BLaER1 (cell line): ENCODE measurements around the gene NDUFA5.

Experiments
- H3K27ac ChIP-seq: shearing (Covaris generic); formaldehyde crosslinking; 2 replicates; pipeline ENCODE4 v1.8.1; 2022
- H3K27me3 ChIP-seq: shearing (Covaris generic); formaldehyde crosslinking; 2 replicates; pipeline ENCODE4 v1.8.1; 2022
- H3K36me3 ChIP-seq: shearing (Covaris generic); formaldehyde crosslinking; 2 replicates; pipeline ENCODE4 v1.8.1; 2022
- H3K4me1 ChIP-seq: shearing (Covaris generic); formaldehyde crosslinking; 2 replicates; pipeline ENCODE4 v1.8.1; 2022
- H3K4me2 ChIP-seq: shearing (Covaris generic); formaldehyde crosslinking; 2 replicates; pipeline ENCODE4 v1.8.1; 2022
- H3K4me3 ChIP-seq: shearing (Covaris generic); formaldehyde crosslinking; 2 replicates; pipeline ENCODE4 v1.8.1; 2022
- H3K9ac ChIP-seq: shearing (Covaris generic); formaldehyde crosslinking; 2 replicates; pipeline ENCODE4 v1.8.1; 2022
- H3K9me3 ChIP-seq: shearing (Covaris generic); formaldehyde crosslinking; 2 replicates; pipeline ENCODE4 v1.8.1; 2022
- H4K20me1 ChIP-seq: shearing (Covaris generic); formaldehyde crosslinking; 2 replicates; pipeline ENCODE4 v1.8.1; 2022
- Cebpa-rat ChIP-seq: shearing (Covaris generic); IDR thresholded peaks from 2 replicates; pipeline ENCODE4 v1.8.1; 2022

The NDUFA5 gene

DNA sequence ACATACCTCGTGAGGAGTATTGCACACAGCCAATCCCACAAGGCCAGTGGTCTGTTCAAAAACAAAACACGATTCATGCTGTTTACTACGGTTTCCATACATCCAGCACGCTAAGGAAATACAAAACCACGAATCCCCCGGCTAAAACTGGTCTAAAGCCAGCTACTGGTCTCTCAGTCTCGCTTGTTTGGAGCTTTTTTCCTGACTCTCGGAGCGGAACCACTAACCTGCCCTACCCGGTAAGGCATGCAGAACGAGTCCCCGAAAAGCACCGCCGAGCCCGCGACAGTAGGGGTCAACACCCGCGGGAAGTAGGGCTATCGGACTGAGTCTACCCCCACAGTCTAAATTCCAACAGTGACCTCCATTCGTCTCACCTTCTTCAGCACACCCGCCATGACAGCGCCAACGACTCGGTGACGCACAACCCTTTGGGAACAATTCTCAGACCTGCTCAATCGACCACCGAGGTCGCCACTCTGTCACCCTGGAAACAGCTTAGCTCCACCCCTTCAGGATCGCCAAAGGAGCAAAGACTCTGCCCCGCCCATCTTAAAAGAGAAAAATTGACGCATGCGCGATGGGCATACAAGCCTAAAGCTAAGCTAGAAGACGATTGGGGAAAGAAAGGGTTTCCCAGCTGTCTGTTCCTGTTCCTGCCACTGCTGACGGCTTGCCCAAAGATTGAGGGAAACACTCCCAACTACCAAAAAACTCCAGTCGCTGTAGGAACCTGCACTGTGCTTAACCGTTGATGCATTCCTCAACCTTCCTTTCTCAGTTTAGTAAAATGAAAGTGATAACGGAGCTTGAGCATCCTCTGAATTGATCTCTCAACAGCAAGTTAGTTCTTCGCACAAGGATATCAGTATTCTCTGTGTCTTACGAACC is at the start of gene NDUFA5:
TSS of gene NDUFA5 (minus strand) at position 421 of the 891 bp plus-strand sequence. CDS start at position 398, 23 bp downstream.
- Histone ChIP-seq H3K27me3 (no peaks in the 10 kb centered on the region), H3K4me2 (peak within 1 kb of the TSS; percentile 76), H4K20me1 (peaks cover 21% of the 10 kb centered on the region), H3K27ac (peak within 1 kb of the TSS; percentile 87), H3K9me3 (no peaks in the 10 kb centered on the region), H3K4me3 (peak within 1 kb of the TSS; percentile 81), H3K4me1 (peaks cover 30% of the 10 kb centered on the region), H3K36me3 (peaks cover 28% of the 10 kb centered on the region), H3K9ac (peak within 1 kb of the TSS; percentile 87)
- no peak for TF ChIP-seq Cebpa-rat

DNA sequence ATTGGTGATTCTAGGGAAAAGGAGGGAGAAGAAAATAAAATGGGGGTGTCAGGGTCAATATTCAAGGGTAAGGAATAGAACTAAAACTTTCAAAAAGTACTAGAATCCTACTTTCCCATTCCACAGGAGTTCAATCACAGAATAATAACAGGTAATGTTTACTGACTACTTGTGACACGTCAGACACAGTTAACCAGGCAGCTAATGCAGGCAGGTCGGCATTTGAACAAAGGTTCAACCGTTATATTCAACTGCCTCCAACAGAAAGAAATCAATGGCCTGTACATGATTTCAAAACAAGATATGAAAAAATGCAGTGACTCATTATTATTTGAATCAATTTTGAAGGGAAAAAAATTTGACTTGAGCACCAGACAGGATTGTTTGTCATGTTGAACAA is 47.1 kb upstream of the NDUFA5 start:
- Histone ChIP-seq H3K27me3 (no peaks in the 10 kb centered on the region), H3K27ac (no peak overlapping the region)

DNA sequence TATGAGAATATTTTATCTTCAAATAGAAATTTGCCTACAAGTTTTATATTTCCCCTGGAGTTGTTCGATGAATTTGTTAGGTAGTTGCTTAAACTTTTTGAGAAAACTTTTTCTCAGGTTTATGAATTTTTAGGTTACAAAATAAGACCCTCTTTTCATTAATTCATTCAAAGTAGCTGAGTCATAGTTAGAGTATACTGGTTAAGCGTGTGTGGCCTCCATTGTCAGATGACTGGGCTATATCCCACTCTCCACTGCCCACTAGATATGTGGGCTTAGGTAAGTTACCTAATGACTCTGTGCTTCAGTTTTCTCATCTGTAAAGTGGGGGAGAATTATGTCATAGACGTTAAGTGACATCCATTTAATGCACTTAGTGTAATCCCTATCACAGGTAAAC is 45.0 kb upstream of the NDUFA5 start:
- no peaks in the 10 kb centered on the region for H3K36me3 ChIP-seq

More for the DNA sequence above, 47.1 kb upstream of the NDUFA5 start:
- no peak for TF ChIP-seq Cebpa-rat
- Histone ChIP-seq H4K20me1 (no peaks in the 10 kb centered on the region), H3K9ac (no peak overlapping the region), H3K9me3 (no peaks in the 10 kb centered on the region), H3K36me3 (no peaks in the 10 kb centered on the region), H3K4me2 (no peak overlapping the region), H3K4me3 (no peak overlapping the region), H3K4me1 (no peaks in the 10 kb centered on the region)

DNA sequence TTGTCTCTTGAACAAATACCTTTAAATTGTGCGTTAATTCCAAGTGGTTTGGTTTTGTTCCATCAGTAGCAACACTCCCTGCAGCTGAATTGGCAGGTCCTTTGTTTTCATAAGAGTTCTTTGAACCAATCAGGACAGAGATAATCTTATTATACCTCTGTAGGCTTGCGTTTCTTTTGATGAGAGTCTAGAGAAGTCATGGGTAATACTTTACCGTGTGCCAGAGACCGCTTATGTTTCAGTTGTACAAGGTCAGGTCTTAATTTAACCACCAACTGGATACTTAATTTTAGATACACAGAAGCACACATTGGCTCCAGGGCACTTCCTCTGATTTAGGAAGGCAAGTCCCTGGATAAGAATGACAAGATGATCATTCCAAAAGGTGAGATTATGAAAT is 43.9 kb upstream of the NDUFA5 start, which contains the start of gene ASB15:
TSS of gene ASB15 (plus strand) at position 292 of the 400 bp plus-strand sequence. CDS start 12,682 bp downstream, outside the sequence.
- no peak within 1 kb of the TSS for H3K4me2 ChIP-seq
- TF ChIP-seq Cebpa-rat, result no peak
- H3K9me3 ChIP-seq, result no peaks in the 10 kb centered on the region
- H3K27ac ChIP-seq, result no peak within 1 kb of the TSS
- no peaks in the 10 kb centered on the region for H3K36me3 ChIP-seq
- H3K4me1 ChIP-seq, result no peaks in the 10 kb centered on the region
- H3K4me3 ChIP-seq, result no peak within 1 kb of the TSS
- no peaks in the 10 kb centered on the region for H3K27me3 ChIP-seq
- no peak within 1 kb of the TSS for H3K9ac ChIP-seq
- H4K20me1 ChIP-seq, result no peaks in the 10 kb centered on the region

More for the DNA sequence above, 45.0 kb upstream of the NDUFA5 start:
- no peaks in the 10 kb centered on the region for H3K27me3 ChIP-seq
- H3K9me3 ChIP-seq, result no peaks in the 10 kb centered on the region
- no peak overlapping the region for H3K4me3 ChIP-seq
- no peaks in the 10 kb centered on the region for H4K20me1 ChIP-seq
- H3K27ac ChIP-seq, result no peak overlapping the region
- no peaks in the 10 kb centered on the region for H3K4me1 ChIP-seq
- no peak overlapping the region for H3K9ac ChIP-seq
- H3K4me2 ChIP-seq, result no peak overlapping the region
- TF ChIP-seq Cebpa-rat, result no peak

DNA sequence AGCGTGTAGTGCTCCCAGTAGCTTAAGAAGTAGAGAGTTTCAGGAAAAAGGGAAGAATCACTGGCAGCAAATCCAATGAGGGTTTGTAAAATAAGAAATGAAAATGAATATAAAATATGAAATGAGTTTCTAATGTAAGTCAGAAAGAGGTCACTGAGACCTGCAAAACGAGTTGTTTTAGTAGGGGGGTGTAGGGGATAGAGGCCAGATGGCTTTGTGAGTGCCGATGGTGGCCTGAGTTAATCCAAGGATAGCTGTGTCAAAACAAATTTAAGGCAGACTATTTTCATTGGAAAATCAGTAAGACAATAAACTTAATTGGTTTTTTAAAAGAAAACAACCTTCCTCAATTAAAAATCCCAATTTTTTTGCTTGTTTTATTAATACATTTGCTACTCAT is 43.3 kb upstream of the NDUFA5 start:
- H3K27me3 ChIP-seq, result no peaks in the 10 kb centered on the region
- TF ChIP-seq Cebpa-rat, result no peak

DNA sequence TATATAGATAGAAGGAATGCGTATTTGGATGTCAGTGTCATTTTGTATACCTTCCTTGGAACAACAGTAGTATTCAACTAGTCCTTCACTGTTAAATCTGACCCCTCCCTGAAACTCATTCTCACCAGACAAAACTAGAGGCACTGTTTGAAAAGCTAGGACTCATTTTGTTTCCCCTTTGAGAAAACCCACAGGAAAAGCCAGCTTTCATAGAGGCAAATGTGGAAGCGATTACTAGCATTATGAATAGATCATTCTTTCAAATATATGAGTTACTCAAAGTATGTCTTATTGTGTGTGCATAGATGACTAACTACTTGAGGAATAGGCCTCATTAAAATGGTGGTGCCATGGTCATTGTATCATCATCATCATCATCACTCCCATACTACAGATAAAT is 42.1 kb upstream of the NDUFA5 start:
- H3K36me3 ChIP-seq, result no peaks in the 10 kb centered on the region
- H3K4me2 ChIP-seq, result no peak overlapping the region
- no peaks in the 10 kb centered on the region for H3K9me3 ChIP-seq
- no peaks in the 10 kb centered on the region for H3K4me1 ChIP-seq
- H3K27me3 ChIP-seq, result no peaks in the 10 kb centered on the region
- H4K20me1 ChIP-seq, result no peaks in the 10 kb centered on the region
- no peak for TF ChIP-seq Cebpa-rat
- no peak overlapping the region for H3K9ac ChIP-seq
- H3K27ac ChIP-seq, result no peak overlapping the region
- no peak overlapping the region for H3K4me3 ChIP-seq

More for the DNA sequence above, 43.3 kb upstream of the NDUFA5 start:
- Histone ChIP-seq H3K27ac (no peak overlapping the region), H3K36me3 (no peaks in the 10 kb centered on the region), H3K4me2 (no peak overlapping the region), H4K20me1 (no peaks in the 10 kb centered on the region), H3K4me3 (no peak overlapping the region), H3K9me3 (no peaks in the 10 kb centered on the region), H3K9ac (no peak overlapping the region), H3K4me1 (no peaks in the 10 kb centered on the region)

DNA sequence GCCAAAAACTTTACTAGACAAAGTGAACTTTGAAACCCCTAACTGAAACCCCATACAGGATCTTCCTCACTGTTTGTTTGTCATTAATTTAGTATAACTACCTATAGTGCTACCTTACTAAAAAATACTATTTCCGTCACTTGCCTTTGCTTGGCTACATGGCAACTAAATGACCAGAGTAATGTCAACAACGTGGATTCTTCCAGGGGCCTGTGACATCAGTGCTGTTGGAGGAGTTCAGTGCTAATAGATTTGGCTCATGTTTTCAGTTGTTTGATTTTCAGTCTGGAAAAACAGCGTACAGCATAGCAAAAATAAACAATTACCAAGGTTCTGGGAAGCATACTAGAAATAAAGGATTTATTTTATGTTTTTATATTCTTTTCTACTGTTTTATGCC is 41.0 kb upstream of the NDUFA5 start:
- Histone ChIP-seq H3K9ac (no peak overlapping the region), H3K9me3 (no peaks in the 10 kb centered on the region), H3K27ac (no peak overlapping the region), H3K4me3 (no peak overlapping the region), H4K20me1 (no peaks in the 10 kb centered on the region), H3K4me2 (no peak overlapping the region), H3K27me3 (no peaks in the 10 kb centered on the region), H3K36me3 (no peaks in the 10 kb centered on the region), H3K4me1 (no peaks in the 10 kb centered on the region)
- no peak for TF ChIP-seq Cebpa-rat

DNA sequence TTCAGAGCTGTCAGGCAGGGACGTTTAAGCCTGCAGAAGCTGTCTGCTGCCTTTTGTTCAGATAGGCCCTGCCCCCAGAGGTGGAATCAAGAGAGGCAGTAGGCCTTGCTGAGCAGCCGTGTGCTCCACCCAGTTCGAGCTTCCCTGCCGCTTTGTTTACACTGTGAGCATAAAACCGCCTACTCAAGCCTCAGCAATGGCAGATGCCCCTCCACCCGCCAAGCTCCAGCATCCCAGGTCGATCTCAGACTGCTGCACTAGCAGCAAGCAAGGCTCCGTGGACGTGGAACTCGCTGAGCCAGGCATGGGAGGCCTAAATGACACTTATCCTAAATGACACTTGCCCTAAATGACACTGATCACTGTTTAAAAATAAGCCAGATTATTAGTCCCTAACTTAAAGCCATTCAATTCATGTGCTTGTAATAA is 37.2 kb upstream of the NDUFA5 start:
- Histone ChIP-seq H4K20me1 (no peaks in the 10 kb centered on the region), H3K27me3 (no peaks in the 10 kb centered on the region), H3K9ac (no peak overlapping the region), H3K36me3 (no peaks in the 10 kb centered on the region), H3K4me3 (no peak overlapping the region), H3K9me3 (no peaks in the 10 kb centered on the region), H3K4me2 (no peak overlapping the region), H3K27ac (no peak overlapping the region), H3K4me1 (no peaks in the 10 kb centered on the region)
- no peak for TF ChIP-seq Cebpa-rat

DNA sequence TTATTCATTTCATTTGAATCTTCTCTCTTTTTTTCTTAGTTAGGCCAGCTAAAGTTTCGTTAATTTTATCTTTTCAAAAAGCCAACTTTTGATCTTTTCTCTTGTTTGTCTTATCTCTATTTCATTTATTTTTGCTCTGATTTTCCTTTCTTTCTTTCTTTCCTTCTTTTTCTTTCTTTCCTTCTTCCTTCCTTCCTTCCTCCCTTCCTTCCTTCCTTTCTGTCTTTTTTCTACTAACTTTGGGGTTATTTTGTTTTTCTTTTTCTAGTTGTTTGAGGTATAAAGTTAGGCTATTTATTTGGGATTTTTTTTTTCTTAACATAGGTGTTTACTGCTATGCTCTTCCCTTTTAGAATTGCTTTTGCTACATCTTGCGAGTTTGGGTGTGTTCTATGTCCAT is 30.8 kb upstream of the NDUFA5 start:
- no peaks in the 10 kb centered on the region for H3K36me3 ChIP-seq
- no peak overlapping the region for H3K4me3 ChIP-seq
- no peaks in the 10 kb centered on the region for H3K9me3 ChIP-seq
- H4K20me1 ChIP-seq, result no peaks in the 10 kb centered on the region
- TF ChIP-seq Cebpa-rat, result no peak
- no peaks in the 10 kb centered on the region for H3K4me1 ChIP-seq
- H3K27ac ChIP-seq, result no peak overlapping the region
- H3K27me3 ChIP-seq, result no peaks in the 10 kb centered on the region
- no peak overlapping the region for H3K9ac ChIP-seq
- no peak overlapping the region for H3K4me2 ChIP-seq

DNA sequence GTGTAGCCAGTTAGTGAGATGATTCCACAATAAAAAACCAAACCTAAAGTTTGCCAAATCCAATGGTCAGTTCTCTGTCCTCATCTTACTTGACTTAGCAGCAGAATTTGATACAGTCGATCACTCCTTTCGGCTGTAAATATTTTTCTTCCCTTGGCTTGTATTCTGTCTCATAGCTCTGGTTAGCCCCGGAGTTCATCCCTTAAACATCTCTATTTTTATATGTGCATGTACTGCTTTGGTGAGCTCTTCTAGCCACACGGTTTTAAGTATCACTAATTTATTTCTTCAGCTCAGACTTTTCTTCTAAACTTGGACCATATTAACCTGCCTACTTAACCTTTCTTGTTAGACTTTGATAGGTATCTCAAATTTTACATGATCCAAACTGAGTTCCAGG is 26.2 kb upstream of the NDUFA5 start:
- no peak overlapping the region for H3K4me3 ChIP-seq
- H3K27ac ChIP-seq, result no peak overlapping the region
- H3K4me2 ChIP-seq, result no peak overlapping the region
- H3K9me3 ChIP-seq, result no peaks in the 10 kb centered on the region
- TF ChIP-seq Cebpa-rat, result no peak
- H3K36me3 ChIP-seq, result no peaks in the 10 kb centered on the region
- no peaks in the 10 kb centered on the region for H4K20me1 ChIP-seq
- no peaks in the 10 kb centered on the region for H3K4me1 ChIP-seq
- H3K9ac ChIP-seq, result no peak overlapping the region
- no peaks in the 10 kb centered on the region for H3K27me3 ChIP-seq
